Measurements from ENCODE around the gene SMIM21.

Gene SMIM21

GRCh38 chr18:75377258-75377657 is 50.2 kb downstream of the SMIM21 start:
- DNase-seq (ENCODE audit: low read depth in 2 of 2): no peak

- DNase-seq (ENCODE audit: low read depth in 2 of 2): no peak
These were observed 51.5 kb downstream of the SMIM21 start for GRCh38 chr18:75376004-75376403.

GRCh38 chr18:75375341-75375740 is 52.2 kb downstream of the SMIM21 start:
- no peak for DNase-seq (ENCODE audit: low read depth in 2 of 2)

- no peak for DNase-seq (ENCODE audit: low read depth in 2 of 2)
These were observed 53.0 kb downstream of the SMIM21 start for GRCh38 chr18:75374466-75374865.

- DNase-seq (ENCODE audit: low read depth in 2 of 2): no peak
These were observed 58.3 kb downstream of the SMIM21 start for GRCh38 chr18:75369026-75369721.

GRCh38 chr18:75365837-75366236 is 61.7 kb downstream of the SMIM21 start:
- no peak for DNase-seq (ENCODE audit: low read depth in 2 of 2)

GRCh38 chr18:75365254-75365629 is 62.3 kb downstream of the SMIM21 start:
- no peak for DNase-seq (ENCODE audit: low read depth in 2 of 2)

- no peak for DNase-seq (ENCODE audit: low read depth in 2 of 2)
These were observed 62.8 kb downstream of the SMIM21 start for GRCh38 chr18:75364512-75365253.

- no peak for DNase-seq (ENCODE audit: low read depth in 2 of 2)
These were observed 63.9 kb downstream of the SMIM21 start for GRCh38 chr18:75363446-75364225.

- DNase-seq (ENCODE audit: low read depth in 2 of 2): no peak
These were observed 65.1 kb downstream of the SMIM21 start for GRCh38 chr18:75362435-75362834.

- DNase-seq (ENCODE audit: low read depth in 2 of 2): no peak
These were observed 66.6 kb downstream of the SMIM21 start for GRCh38 chr18:75360941-75361340.

- DNase-seq (ENCODE audit: low read depth in 2 of 2): no peak
These were observed 67.3 kb downstream of the SMIM21 start for GRCh38 chr18:75360215-75360614.
